HG02571 (cell line): Measurements from ENCODE around the gene TACC2.

Experiments
- ATAC-seq: cut with Tn5 transposase; IDR thresholded peaks from one replicate; pipeline ENCODE4 v1.9.1; 2021; ENCODE audit warnings: mild to moderate bottlenecking, moderate library complexity; ENCODE audit not compliant: unreplicated experiment

Gene TACC2

GRCh38 chr10:122163174-122164022, 174.4 kb downstream of the TACC2 start:
- ATAC-seq: no peak

GRCh38 chr10:122164023-122164601, 175.1 kb downstream of the TACC2 start:
- ATAC-seq: no peak

GRCh38 chr10:122164815-122165483, 176.0 kb downstream of the TACC2 start:
- ATAC-seq: no peak

- ATAC-seq: no peak
Measured at GRCh38 chr10:122165484-122166276, 176.7 kb downstream of the TACC2 start.

- no peak for ATAC-seq
Measured at GRCh38 chr10:122168101-122168500, 179.1 kb downstream of the TACC2 start.

- ATAC-seq: no peak
Measured at GRCh38 chr10:122168598-122169394, 179.8 kb downstream of the TACC2 start.

- no peak for ATAC-seq
Measured at GRCh38 chr10:122170802-122171201, 181.8 kb downstream of the TACC2 start.

- no peak for ATAC-seq
Measured at GRCh38 chr10:122171302-122172075, 182.5 kb downstream of the TACC2 start.

- no peak for ATAC-seq
Measured at GRCh38 chr10:122172361-122173008, 183.5 kb downstream of the TACC2 start.

GRCh38 chr10:122173337-122173736, 184.4 kb downstream of the TACC2 start:
- no peak for ATAC-seq

- ATAC-seq: no peak
Measured at GRCh38 chr10:122173766-122174435, 184.9 kb downstream of the TACC2 start.

- ATAC-seq: no peak
Measured at GRCh38 chr10:122176232-122177213, 187.6 kb downstream of the TACC2 start.

GRCh38 chr10:122178655-122179054, 189.7 kb downstream of the TACC2 start:
- ATAC-seq: no peak

- no peak for ATAC-seq
Measured at GRCh38 chr10:122181041-122181732, 192.2 kb downstream of the TACC2 start.

- ATAC-seq: no peak
Measured at GRCh38 chr10:122181876-122182275, 192.9 kb downstream of the TACC2 start.

- ATAC-seq: no peak
Measured at GRCh38 chr10:122182308-122182707, 193.3 kb downstream of the TACC2 start.

- ATAC-seq: no peak
Measured at GRCh38 chr10:122184254-122184653, 195.3 kb downstream of the TACC2 start.
